Measurements from ENCODE around the gene DLG2.
A peak's percentile ranks its signal among the peaks of the same experiment; 100 is the strongest.

DLG2 gene

DNA sequence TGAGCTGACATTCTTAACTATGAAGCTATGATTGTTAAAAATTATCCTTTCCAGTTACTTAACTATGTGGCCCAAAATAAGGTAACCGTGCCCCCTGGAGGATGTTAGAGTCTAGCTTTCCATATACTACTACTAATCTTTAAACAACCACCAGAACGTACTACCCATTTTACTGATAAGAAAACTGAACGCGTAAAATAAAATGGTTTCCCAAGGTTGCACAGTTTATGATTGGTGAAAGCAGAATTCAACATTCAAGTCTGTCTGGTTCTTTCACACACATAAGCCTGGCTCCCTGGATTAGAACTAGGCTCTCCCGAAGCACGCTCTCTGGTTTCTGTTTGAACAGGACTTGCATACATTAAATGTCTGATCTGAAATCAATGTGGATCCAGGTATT, 1903.1 kb downstream of the DLG2 start:
- peak; percentile 7 for DNase-seq

DNA sequence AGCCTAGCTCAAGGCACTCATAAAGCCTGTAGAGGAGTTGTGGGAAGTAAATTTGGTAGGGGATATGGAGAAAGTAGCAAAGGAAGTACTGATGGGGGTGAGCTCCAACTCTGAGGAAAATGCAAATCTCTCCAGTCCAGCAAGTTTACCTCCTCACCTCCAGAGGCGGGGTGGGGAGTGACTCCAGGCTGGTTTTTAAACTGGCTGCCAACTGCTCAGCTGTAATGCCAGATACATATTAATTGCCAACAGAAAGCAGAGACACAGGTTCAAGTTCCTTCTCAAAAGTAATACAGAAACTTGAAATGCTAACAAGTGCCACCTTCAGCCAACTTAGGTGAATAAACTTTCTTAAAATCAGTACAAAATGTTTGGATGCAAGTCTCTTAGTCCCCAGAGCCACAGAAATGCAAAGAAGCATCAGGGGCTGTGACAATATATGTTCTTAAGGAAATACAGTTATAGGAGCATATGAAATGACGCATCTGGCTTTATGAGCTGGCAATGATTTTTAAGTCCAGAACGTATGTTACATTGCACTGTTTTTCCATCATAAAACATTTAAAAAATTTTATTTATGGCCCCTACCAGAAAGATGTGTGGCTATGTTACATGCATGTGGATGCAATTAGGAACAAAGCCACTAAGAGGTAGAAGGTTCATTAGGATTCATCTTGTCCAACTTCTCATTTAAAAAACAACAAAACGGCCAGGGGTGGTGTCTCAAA, 1904.6 kb downstream of the DLG2 start:
- DNase-seq = no peak

DNA sequence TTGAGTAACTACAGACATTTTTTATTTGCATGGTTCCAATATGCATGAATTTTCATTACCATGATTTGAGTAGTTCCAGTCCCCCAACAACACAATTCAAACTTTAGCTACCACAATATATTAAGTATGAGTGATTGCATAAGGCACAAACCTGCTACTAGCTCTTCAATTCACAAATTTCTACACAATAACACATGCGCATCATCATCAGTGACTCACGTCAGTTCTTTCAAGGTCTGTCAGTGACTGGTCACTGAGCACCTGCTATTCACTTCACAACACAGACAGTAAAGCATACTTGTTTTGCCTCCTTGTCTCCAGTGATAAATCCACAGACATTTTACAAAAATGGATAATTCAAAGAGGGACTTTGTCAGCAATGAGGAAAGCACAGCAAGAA, 1905.9 kb downstream of the DLG2 start:
- no peak for DNase-seq

DNA sequence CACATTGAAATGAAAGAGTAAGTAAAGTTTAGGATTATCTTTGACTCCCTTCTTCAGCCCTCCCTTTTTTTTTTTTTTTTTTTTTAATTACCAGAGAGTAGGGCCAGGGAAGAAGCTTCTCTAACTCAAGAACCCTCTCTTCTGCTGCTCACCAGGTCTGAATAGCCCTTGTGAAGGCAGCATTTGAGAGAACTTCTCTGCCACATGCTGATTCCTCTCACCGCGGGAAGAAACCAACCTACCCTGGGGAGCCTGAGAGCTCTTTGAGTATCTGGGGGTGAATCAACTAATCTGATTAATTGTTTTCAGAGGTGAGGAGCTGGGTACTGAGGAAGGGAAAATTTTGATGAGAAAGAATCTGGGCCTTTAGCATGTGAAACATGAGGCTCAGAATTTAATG, 1906.5 kb downstream of the DLG2 start:
- DNase-seq = no peak

DNA sequence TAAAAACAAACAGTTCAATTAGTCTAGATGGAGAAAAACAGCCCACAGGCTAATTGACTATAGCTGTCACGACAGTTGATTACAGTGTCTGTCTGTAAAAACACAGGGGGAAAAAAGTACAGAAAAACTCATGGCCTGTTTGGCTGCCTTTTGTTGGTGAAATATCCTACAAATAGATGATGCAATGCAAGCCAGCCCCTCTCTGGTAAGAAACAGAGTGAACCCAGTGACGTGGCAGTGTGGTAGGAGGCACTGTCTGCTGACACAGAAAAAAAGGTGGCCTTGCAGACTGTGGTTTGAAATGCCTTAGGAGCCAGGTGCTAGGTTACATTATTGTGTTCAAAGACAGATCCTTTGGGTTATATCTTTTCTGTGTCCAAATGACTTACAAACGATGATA, 1909.6 kb downstream of the DLG2 start:
- no peak for DNase-seq

DNA sequence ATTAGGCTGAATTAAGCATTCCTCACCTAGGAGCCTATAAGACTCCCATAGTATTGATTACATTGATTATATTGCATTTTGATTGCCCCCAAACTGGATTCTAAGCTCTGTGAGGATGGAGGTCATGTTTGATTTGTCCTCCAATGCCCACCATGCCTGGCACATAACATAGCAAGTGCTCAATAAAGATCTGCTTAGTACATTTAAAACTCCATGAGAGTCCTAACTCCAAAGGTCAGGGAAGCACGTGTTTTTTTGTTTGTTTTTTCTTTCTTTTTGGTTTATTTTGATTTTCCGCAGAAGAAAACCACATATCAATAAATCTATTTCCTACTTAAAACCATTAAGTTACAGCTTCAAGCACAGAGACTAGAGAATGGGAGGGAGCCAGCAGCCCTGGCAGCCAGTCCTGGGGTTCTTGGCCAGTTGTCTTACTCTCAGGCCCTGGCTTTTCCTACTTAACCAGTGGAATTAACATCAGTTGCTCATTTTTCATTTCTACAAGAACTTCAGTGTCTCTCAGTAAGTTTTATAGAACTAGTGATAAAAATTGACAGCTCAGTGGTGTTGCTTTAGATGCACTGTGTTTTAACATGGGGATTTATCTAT, 1911.1 kb downstream of the DLG2 start:
- DNase-seq = no peak

DNA sequence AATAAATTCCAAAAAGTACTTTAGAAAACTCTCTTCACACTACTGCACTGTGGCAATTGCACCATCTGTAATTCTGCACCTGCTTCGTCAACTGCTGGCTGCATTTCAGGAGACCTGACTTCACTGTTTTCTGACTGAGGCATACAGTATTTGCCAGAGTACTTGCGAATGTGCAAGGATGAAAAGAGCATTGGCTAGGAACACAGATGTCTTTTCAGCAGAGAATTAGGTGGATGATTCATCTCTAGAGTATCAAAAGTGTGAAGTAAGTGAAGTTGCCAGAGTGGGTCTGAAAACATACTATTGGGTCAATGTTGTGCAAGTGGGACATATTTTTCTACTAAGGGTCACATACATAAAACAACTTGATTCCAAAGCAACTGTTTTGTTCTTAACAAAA, 1913.4 kb downstream of the DLG2 start:
- no peak for DNase-seq

DNA sequence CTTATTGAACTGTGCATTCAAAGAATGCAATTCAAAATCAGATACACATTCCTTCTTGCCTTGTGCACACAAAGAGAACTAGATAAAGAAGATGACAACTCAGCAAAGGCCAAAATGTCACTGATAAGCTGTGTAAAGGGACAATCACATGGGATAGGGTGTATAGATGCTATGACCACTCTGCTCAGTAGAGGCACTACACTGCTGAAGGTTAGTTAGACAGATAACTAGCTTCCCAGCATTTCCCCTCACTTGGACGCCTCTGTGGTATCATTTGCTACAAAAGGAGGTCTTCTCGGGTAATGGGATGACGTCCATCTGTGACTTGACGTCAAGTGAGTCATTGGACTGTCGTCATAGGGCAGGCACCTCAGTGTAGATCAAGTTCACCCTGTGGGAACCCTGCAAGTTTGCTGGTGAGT, 1916.0 kb downstream of the DLG2 start:
- DNase-seq = no peak

DNA sequence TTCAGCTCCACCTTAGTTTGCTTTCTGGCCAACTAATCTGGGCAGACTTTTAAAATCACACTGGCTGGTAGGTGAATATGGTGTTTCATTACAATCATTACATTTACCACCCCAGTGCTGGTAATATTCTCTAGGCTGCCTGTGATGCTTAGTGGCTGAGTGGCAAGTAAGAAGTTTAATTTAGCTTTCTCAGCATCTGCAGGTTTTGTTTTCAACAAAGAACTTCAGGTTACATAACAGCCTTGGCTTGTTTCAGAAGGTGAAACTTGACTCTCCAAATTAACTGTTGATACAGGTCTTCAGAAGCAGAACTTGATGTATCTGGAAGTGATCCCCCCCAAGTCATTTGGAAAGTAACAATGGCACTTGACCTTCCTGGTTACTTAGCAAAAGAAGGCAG, 1917.7 kb downstream of the DLG2 start:
- no peak for DNase-seq

DNA sequence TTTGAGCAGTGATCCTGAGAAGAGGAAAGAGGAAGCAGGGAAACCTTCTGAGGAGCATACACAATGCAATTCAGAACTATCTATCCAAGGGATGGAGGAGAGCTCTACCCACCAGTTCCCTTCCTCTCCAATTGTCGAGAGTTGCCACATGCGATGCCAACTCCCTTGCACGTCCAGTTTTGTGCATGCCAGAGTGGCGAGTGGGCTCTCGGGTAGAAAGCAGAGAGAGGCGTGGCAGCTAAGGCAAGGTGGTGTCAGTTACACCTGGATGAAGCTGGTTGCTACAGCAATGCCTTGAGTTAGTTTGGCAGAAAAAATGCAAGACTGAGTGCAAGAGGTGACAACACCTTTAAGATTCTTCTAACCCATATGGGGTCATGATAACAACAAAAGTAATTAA, 1920.6 kb downstream of the DLG2 start:
- no peak for DNase-seq

DNA sequence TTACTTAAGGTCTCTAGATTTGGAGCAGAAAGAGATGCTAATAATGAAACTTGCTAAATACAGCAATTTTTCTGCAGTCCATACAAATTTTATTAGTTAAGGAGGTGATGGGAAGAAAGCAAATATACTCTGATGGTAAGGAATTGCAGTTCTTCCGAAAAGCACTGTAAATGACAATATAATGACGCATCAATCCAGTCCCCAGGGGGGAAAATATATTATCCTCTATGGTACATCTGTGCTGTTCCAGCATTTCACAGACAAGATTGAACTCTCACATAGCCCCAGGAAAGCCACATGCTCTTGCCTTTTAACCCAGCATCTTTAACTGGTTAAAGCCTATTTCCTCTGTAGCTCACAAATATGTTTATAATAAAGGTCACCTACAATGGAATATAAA, 1924.3 kb downstream of the DLG2 start:
- no peak for DNase-seq

DNA sequence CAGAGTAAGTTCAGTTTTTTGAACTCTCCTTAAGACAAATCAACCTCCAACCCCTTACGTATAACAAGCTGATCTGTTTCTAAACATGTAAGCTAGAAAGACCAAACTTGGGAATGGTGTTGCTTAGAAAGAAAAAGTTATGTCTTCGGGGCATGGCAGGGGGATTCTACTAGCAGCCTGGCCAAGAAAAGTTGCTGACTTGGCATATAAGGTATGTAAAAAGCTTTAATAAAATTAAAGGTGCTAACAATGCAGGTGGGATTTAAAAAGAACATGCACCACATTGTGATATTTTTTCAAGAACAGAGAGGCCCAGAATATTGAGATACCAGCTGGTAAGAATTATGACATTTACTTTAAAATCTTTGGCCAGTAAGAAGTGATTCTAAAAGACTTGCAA, 1929.6 kb downstream of the DLG2 start:
- no peak for DNase-seq

DNA sequence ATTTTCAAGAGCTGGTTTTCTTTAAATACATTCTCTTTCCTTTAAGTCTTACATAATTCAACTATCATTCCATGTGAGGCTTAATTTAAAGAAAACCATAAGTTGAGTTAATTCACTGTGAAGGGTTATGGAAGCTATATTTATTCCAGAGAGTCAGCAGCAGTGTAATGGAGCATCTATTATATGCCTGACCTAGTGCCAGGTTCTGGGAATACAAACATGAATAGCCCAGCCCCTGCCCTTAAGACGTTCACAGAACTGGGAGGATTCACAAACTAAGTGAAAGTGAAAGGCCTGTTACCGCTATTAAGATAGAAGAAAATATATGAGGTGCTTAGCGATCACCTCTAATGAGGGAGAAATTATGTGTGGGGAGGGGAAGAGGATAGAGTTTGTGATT, 1932.1 kb downstream of the DLG2 start:
- no peak for DNase-seq

DNA sequence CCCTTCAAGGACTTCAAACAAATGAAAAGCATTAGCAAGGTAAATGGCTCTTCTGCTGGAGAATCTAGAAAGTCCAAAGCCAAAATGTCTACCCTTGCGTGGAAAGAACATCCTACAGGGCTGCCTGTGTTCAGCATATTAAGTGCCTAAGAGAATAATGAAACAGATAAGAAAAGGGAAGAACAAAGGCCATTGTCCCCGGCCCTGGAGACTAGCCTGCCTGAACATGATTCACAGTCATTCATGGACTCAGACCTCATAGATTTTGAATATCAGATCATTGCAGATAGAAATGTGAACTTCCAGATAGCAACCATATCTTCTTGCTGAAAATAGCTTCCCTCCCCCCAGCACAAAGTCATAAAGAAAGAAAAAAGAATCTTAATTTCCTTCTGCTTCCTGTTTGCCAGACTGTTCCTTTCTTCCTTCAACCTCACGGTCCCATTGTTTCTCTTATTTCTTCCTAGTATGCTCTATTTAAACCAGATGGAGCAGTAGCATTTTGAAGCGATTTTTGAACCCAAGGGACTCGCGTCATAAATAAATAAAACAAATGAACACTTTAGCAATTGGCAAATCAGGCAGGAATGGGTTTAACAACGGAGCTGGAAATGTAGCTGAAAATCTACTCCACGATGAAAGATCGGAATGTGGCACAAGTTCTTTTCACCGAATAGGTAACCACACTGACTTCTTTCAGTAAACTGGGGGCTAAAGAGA, 1932.8 kb downstream of the DLG2 start:
- no peak for DNase-seq

DNA sequence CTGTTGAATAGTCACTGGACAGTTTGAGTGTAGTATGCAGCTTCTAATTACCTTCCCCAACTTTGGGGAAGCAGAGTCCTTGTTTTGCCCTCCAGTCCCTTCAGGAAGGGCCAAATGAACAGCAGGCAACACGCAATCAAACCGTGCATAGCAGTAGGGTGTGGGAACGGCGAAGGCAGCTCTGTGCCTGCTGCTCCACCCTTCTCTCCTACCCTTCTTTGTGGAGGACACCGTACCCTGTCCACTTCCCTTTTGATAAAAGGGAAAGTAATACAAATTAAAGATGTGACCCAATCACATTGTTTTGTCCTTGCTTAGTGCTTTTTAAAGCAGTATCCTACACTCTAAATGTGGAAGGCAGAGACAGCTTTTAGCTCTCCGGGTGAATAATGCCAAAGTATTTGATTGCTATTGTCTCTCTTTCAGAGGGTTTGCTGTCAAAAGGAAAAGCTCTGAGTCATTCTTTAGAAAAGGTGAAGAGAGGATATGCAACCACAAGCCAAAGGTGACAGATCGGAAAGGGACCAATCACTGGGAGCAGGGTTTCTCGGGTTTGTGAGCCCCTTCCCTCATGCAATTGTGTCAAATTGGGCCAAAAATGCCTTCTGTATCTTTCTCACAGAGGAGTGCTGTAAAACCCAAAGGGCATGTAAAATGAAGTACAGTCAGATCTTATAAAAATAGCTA, 1933.7 kb downstream of the DLG2 start:
- DNase-seq = no peak

DNA sequence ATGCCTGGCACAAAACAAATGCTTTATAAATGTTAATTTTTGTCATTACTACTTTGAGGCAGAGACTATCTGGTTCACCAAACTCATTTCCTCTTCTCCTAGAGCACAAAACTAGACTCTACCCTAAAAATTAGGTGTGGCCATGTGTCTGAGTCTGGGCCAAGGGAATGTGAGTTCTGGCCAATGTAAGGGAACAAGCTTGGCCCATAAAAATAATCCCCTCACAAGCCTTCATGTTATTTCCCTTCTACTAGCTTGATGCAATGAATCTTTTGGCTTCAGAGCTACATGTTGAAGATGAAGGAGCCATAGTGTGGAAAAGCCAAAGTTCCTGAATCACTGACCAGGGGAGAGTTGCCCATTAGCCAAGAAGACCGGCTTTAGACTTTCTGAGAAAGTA, 1934.5 kb downstream of the DLG2 start:
- no peak for DNase-seq

DNA sequence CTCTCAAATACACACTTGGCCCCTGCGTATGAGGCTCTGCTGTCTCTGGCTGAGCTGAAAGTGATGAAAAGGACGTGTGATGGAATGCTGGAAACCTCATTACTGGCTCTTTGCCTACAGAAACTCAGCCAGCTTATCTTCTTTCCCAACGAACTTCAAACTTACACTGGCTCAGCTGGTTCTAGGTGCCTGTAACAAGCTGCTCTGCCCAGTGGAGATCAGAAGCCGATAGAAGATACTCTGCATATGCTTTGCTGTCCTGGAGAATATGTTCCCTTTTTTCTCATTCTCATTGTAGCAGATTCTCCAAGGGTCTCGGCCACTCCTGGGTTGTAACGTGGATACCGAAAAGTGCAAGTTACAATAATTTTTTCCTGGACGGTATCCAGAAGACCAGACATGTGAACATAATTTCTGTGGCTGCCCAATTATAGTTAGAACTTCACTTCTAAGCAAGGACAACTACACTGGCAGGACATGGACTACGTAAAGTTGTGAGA, 1935.6 kb downstream of the DLG2 start:
- DNase-seq = no peak

DNA sequence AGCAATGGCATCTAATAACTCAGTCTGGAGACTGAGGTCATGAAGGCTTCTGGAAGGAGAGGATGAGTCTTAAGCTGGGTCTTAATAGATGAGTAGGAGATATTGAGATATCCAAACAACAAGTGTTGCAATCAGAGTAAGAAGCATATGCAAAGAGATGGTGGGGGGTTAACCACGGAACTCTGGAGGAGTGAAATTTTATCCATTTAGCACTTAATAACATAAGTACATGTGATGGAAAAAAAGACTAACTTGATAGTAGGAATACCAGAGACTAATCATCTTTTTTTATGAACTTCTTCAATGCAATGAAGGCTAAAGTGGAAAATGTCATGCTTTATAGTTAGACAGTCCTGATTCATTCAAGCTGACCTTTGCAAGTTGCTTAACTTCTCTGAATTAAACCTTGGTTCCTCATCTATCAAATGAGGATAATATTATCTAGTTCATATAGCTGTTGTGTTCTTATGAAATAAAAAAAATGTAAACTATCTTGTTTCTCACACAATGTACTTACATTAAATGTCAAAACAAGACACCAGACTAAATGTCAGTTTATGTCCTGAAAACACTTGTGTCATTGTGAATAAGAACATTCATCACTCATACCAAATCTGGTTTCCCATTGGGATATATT, 1937.9 kb downstream of the DLG2 start:
- DNase-seq = no peak

DNA sequence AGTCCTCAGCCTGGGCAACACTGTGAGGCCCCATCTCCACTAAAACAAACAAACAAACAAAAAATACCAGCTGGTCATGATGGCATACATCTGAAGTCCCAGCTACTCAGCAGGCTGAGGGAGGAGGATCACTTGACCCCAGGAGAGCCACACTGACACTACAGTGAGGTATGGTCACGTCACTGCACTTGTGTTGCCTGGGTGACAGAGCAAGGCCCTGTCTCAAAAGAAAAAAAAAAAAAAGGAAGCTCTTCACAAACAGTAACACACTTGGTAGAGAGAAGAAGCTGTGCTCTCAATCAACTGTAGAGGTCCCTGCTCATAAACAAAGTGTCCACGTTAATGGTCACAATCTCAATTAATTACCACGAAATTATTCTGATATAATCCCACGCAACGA, 1939.4 kb downstream of the DLG2 start:
- DNase-seq = no peak

DNA sequence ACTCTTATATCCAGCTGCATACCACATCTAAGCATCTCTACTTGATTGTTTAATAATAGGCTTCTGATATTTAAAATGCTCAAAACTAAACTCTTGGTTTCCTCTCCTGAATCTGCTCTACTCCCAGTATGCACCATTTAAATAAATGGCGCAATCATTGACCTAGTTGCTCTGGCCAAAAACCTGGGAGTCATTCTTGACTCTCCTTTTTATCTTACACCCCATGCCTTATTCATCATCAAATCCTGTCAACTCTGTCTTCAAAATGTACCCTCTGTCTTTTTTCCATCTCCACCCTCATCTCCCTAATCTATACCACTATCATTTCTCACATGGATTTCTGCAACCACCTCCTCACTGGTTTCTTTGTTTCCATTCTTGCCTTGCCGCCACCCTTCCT, 1941.4 kb downstream of the DLG2 start:
- no peak for DNase-seq

DNA sequence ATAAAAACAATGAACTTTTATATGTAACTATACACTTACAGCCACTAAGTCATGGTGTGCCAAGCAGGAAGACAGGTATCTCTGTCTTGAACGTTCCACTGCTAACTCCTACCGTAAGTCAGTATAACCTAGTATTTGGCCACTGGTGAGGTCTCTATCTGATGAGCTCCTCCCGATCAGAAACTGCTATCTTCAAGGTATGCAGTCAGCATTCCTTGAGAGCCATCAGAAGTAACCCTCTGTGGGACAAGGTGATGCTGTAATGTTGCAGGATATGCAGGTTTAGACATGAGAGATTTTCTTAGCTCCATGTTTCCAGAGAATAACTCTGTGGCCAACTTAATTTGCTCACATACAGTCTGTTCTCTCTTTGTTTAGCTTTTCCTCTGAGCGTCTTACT, 1943.1 kb downstream of the DLG2 start:
- DNase-seq = no peak

DNA sequence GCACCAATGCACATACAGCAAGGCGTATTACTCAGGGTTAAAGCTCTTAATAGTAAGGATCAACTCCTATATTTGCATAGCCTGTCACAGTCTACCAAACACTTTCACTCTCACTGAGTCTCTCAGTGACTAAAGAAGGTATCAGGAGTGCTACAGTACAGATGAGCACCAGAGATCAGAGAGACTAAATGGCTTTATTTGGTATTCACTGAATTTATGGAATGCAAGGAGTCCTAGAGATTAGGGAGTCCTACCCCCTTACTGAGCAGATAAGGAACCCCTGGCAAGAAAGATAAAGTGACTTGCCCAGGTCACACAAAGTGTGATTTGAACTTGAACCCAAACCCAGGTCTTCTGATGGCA, 1944.6 kb downstream of the DLG2 start:
- no peak for DNase-seq

DNA sequence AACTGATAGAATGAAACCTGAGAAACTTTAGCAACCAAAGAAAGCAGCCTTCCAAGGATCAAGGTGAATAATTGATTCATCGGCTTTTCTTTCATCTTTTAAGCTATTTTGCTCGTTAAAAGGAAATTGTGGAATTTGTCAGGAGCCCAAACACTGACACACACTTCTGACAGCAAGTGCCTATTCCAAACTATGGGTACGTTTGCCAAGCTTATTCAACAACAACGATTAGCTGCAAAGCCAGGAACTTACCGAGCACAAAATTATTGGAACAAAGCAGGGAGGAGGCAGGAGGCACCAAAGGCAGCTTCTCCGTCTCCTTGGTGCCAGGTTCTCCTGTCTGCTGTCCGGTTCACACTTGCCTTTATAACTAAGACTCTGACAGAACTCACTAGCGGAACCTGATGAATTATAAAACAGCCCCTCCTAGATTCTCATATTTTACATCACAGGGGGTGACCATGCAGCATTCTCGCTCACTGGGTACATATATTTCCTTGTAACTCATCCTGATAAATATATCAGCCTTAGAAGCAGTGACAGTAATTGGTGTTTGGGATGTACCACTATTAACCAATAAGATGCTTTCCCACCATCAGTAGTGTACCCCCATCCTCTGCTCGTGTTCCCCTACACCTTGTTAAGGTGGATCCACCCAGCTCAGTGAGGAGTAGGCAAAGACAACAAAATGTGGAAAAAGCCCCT, 1945.1 kb downstream of the DLG2 start:
- DNase-seq = no peak

Data from SHP77 treated with DMSO at 0.1 percent for 48 hours (cell line).